Hepatocyte (in vitro differentiated cells): Measurements from ENCODE around the gene POGLUT2.

ENCODE experiments used
- EZH2 ChIP-seq: fragments of 200-600 bp; sonication (generic); IDR thresholded peaks from 2 replicates; pipeline ENCODE4 v1.6.1; 2016; ENCODE audit warnings: antibody characterized with exemption, mild to moderate bottlenecking, borderline replicate concordance
- EZH2phosphoT487 ChIP-seq: fragments of 200-600 bp; sonication (generic); IDR thresholded peaks from one replicate; pipeline ENCODE4 v1.6.1; 2018; ENCODE audit warnings: antibody characterized with exemption, mild to moderate bottlenecking, low read depth, moderate library complexity; ENCODE audit not compliant: unreplicated experiment, severe bottlenecking
- TF ChIP-seq, protein P1 (sequence below): fragments of 200-600 bp; sonication (generic); IDR thresholded peaks from 2 replicates; pipeline ENCODE4 v1.5.1; 2016; ENCODE audit warnings: antibody characterized with exemption, mild to moderate bottlenecking; ENCODE audit not compliant: poor library complexity

- TF ChIP-seq, protein P1, sequence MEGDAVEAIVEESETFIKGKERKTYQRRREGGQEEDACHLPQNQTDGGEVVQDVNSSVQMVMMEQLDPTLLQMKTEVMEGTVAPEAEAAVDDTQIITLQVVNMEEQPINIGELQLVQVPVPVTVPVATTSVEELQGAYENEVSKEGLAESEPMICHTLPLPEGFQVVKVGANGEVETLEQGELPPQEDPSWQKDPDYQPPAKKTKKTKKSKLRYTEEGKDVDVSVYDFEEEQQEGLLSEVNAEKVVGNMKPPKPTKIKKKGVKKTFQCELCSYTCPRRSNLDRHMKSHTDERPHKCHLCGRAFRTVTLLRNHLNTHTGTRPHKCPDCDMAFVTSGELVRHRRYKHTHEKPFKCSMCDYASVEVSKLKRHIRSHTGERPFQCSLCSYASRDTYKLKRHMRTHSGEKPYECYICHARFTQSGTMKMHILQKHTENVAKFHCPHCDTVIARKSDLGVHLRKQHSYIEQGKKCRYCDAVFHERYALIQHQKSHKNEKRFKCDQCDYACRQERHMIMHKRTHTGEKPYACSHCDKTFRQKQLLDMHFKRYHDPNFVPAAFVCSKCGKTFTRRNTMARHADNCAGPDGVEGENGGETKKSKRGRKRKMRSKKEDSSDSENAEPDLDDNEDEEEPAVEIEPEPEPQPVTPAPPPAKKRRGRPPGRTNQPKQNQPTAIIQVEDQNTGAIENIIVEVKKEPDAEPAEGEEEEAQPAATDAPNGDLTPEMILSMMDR, result no peak
- TF ChIP-seq EZH2phosphoT487, result no peak
- TF ChIP-seq EZH2, result no peak
Measured at GRCh38 chr13:102757006-102757405, 41.8 kb downstream of the POGLUT2 start.
